22Rv1 (cell line): Measurements from ENCODE around the gene E2F1.

Experiments used
- H3K27ac ChIP-seq: fragments of 450-650 bp; 2 replicates; pipeline ENCODE4 v1.5.1; 2017
- CTCF ChIP-seq: fragments of 450-650 bp; IDR thresholded peaks from 2 replicates; pipeline ENCODE4 v1.5.1; 2017; ENCODE audit warnings: mild to moderate bottlenecking
- ZFX ChIP-seq: fragments of 450-650 bp; IDR thresholded peaks from 2 replicates; pipeline ENCODE4 v1.6.1; 2017; ENCODE audit warnings: antibody characterized with exemption, borderline replicate concordance

E2F1 gene

DNA sequence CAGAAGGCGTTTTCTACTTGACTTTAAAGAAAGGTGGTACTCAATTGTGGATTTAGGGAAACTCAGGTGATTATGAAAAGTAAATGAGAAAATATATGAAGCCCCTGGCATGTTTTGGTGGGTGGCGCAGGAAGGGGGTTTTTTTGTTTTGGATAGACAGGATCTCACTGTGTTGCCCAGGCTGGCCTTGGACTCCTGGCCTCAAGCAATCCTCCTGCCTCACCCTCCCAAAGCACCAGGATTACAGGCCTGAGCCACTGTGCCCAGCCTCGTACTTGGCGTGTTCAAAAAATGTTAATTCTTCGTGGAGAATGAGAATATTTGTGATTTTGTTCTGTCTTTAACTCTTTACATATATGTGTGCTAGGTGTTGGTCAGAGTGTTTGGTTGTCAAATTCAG lies 56.2 kb downstream of the E2F1 start:
- no peak for TF ChIP-seq CTCF
- no peak for TF ChIP-seq ZFX
- H3K27ac ChIP-seq: no peak overlapping the region

- H3K27ac ChIP-seq: no peak overlapping the region
- no peak for TF ChIP-seq ZFX
- TF ChIP-seq CTCF: no peak
Observed at GRCh38 chr20:33629533-33629932, 56.7 kb downstream of the E2F1 start.

DNA sequence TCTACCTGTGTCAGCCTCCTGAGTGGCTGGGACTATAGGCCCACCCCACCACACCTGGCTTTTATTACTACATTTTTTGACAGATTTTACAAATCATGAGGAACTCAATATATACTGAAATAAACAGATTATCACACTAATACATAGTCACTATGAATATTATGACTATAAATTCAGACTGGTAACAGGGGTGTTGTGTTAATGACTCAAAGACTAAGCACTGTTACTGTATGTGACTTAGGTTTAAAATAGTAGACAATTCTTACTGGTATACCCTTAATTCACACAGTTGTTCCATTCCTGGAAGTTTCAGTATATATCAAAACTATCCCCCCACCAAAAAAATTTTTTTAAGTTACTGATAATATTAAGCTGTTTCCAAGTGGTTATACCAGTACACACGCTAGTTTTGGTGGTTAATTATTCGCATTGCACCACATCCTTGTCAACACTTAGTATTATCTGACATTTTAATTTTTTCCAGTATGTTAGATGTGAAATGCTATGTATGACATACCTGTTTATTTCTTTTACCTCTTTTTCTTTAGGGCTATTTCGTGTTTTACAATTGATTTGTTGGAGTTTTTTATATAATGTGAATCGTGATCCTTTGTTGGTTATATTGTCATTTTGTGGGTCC lies 58.5 kb downstream of the E2F1 start:
- H3K27ac ChIP-seq: no peak overlapping the region
- no peak for TF ChIP-seq ZFX
- no peak for TF ChIP-seq CTCF

DNA sequence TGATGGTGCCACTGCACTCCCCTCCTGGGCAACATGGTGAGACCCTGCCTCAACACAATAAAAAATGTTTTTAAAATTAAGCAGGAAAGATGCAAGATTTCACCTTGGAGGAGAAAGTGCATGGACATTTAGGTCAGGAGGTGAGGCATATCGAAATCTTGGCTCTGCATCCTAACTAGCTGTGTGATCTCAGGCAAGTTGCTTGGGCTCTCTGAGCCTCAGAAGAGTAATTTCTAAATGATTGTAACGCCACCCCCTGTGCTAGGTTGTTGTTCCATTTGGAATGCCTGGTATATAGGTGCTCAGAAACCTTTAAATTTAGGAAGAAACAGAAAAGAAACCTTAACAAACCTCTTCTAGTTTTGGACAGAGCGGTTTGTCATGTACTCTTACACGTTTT lies 60.0 kb downstream of the E2F1 start:
- TF ChIP-seq ZFX (no peak), CTCF (no peak)
- H3K27ac ChIP-seq: no peak overlapping the region
